ENCODE data around the gene ITPKB.
A peak's percentile ranks its signal among the peaks of the same experiment; 100 is the strongest.
"Not testable (repeated sequence)": the region's sequence is repeated elsewhere in the genome, so short reads cannot be mapped to it uniquely, and the experiment has no call there.

The ITPKB gene

DNA sequence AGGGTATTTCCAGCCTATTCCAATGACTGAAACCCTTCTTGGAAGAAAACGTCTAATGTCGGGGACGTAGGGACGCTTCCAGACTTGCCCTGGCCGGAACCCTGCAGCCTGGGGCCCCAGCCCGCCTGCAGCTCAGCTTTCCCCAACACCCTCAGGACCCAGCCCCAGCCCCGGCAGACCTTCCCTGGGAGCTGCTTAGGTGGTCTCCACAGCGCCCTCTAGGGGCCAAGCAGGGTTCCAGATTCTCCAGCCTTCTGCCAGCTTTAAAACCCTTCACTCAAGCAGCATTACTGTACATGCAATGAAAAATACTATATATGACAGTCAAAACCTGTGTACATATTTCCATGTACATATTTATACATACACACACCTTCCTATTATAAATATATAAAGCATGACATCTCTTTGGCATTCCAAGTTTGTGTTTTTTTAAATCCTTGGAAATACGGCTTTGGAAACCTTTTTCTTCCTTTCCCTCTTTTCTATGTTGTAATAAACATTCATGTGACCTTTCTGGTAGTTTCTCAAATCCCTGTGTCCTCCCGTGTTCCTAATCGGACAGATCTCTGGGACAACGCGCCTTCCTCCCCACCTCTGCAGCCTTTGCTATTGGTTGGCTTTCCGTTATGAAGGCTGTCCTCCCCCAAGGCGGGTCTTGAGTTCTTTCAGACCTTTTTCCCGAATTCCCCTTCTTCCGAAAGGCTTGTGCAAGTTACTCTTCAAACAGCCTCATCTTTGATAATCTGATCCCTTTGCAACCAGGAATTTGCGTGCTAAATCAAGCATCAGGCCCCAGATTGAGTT is 130.2 kb downstream of the ITPKB start:
- Mint-ChIP-seq H3K4me3 (no peak overlapping the region), H3K27me3 (peaks cover 13% of the 10 kb centered on the region), H3K36me3 (no peaks in the 10 kb centered on the region), H3K4me1 (peaks cover 9% of the 10 kb centered on the region), H3K9me3 (no peaks in the 10 kb centered on the region), H3K27ac (no peak overlapping the region)
- no peak for ATAC-seq

DNA sequence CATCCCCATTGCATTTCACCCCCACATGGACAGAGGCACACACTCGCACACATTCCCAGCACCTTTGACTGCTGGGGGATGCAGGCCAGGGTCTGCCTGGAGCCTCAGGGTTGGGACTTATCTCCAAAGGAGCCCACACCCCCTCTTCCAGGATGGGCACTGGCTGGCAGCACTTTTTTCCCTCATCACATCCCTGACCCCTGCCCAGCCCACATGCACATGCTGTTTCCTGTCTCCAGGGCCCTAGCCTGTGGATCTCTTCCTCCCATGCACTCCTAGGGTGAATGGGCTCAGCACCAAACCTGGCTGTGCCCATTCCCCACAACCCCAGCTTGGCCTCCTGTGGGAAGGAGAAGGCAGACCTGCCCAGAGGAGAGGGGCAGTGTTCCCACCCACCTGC is 131.3 kb downstream of the ITPKB start:
- no peaks in the 10 kb centered on the region for H3K36me3 Mint-ChIP-seq
- peaks cover 13% of the 10 kb centered on the region for H3K27me3 Mint-ChIP-seq
- no peak overlapping the region for H3K27ac Mint-ChIP-seq
- peaks cover 16% of the 10 kb centered on the region for H3K4me1 Mint-ChIP-seq
- no peak overlapping the region for H3K4me3 Mint-ChIP-seq
- ATAC-seq = no peak
- H3K9me3 Mint-ChIP-seq = no peaks in the 10 kb centered on the region

DNA sequence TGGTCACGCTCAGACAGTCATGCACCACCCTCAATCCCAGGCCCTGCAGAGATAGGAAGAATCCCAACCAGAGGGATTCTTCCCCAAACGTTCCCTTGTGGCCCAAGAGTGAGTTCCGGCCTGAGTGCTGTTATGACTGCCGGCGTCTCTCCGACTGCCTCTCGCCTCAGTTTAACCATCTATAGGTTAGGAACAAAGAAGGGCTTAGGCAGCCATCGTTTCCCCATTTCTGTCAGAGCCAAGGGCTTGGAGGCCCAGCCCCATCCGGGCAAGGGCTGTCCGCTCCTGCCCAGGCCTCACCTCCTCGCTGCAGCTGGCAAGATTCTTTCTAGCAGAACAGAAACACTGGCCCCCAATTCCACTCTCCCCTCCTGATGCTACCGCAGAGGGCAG is 131.8 kb downstream of the ITPKB start:
- no peak overlapping the region for H3K4me3 Mint-ChIP-seq
- H3K4me1 Mint-ChIP-seq = peaks cover 16% of the 10 kb centered on the region
- no peak for ATAC-seq
- no peaks in the 10 kb centered on the region for H3K9me3 Mint-ChIP-seq
- no peak overlapping the region for H3K27ac Mint-ChIP-seq
- no peaks in the 10 kb centered on the region for H3K36me3 Mint-ChIP-seq
- peaks cover 13% of the 10 kb centered on the region for H3K27me3 Mint-ChIP-seq

DNA sequence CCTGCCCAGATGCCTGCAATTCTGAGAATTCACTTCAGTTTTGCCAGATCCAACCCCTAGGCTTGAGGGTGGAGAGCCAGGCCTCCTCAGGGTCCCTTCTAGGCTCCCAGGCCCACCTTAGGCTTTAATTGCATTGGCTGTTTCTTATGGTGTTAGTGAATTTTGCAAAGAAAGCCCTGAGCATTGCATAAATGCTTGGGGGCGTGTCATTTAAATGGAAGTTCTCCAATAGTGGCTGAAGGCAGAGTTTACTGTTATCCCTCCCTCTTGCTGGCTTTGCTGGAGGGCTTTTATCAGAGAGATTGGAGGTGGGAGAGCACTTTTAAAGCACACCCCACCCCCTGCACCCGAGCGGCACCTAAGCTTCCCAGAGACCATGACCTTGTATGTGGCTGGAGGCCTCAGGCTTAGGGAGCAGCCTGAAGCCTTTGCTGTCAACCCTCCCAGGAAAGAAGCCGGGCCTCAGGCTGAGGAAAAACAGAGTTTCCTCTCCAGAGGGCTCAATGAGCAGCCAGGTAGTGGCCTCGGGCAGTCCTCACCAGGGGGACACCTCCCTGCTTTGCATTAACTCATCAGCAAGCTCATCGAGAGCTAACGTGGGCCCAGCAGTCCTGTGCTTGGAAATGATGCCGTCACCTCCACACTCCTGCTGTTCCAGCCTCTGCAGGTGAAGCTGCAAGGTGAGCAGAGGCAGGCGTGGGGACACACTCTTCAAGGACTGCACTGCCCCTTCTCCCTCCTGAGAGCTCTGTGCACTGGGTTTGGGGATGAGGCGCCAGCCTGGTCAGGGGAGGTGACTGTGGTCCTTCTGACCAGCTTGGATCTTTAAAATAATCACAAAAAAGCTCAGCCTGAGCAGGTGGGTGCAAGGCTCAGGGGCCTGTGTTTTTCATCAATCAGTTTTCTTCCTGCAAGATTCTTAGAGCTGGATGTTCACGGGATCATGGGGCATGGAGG is 132.5 kb downstream of the ITPKB start:
- peaks cover 16% of the 10 kb centered on the region for H3K4me1 Mint-ChIP-seq
- ATAC-seq = no peak
- H3K27me3 Mint-ChIP-seq = peaks cover 13% of the 10 kb centered on the region
- H3K9me3 Mint-ChIP-seq = no peaks in the 10 kb centered on the region
- H3K4me3 Mint-ChIP-seq = no peak overlapping the region
- H3K36me3 Mint-ChIP-seq = no peaks in the 10 kb centered on the region
- no peak overlapping the region for H3K27ac Mint-ChIP-seq

DNA sequence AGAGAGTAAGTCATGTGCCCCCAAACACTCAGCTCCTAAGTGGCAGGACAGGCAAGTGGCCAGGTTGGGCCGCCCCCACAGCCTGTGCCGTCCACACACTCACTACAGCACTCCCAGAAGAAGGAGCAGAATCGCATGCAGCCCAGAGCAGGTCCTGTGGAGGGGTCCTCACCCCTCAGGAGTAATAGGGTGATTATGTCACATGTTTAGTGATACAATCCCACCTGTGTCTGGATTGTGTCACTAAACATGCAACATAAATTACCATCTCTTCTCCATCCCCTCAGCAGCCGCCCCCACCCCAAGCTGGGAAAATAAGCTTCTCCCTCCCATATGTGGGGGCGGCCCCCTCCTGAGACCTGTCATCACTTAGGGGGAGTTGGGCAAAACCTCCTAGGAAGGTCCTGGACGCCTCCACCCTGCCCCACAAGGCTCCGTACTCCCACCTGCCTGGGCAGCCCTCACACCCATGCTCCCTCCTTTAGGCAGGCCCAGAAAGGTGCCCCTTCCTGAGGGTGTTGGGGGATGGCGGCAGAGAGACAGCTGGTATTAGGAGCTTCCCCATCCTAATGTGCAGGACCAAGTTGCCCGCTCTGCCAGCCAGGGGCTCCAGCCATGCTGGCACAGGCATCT is 133.6 kb downstream of the ITPKB start:
- peak; percentile 9 for ATAC-seq
- Mint-ChIP-seq H3K36me3 (no peaks in the 10 kb centered on the region), H3K27me3 (peaks cover 13% of the 10 kb centered on the region), H3K4me1 (peaks cover 16% of the 10 kb centered on the region), H3K9me3 (no peaks in the 10 kb centered on the region), H3K4me3 (no peak overlapping the region), H3K27ac (no peak overlapping the region)

DNA sequence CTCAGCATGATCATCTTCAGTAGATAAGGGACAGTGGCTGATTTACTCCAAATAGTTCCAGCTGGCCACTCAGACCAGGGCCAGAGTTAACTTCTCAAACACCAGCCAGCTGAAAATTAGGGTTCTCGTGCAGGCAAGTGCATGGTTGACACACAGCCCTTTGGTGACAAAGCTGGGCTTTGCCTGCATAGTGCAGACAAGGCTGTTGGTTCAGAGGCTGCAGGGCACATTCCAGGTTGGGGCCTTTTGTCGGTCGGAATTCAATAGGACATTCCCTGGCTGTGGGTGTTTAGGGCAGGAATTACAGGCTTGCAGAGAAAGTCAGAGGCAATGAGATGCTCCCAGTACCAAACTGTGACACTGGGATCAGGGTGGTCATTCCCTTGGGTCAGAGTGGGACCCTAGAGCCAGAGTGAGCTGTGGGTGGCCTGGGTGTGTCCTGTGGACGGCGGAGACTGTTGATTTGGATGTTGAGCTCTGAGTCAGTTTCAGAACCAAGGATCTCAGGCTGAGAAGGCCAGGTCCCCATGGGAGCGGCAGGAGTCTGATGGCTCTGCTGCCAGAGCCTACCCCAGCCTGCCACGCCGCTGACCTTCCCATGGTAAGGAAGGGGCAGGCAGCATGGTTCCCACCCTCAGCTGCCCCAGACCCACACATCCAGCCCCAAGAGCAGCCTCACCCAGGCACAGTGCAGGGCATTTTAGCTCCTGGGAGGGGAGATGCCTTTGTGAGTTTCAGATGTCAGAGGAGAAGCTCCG is 134.3 kb downstream of the ITPKB start:
- no peak for ATAC-seq
- Mint-ChIP-seq H3K9me3 (no peaks in the 10 kb centered on the region), H3K27me3 (peaks cover 13% of the 10 kb centered on the region), H3K4me1 (peaks cover 16% of the 10 kb centered on the region), H3K4me3 (no peak overlapping the region), H3K36me3 (no peaks in the 10 kb centered on the region), H3K27ac (no peak overlapping the region)

DNA sequence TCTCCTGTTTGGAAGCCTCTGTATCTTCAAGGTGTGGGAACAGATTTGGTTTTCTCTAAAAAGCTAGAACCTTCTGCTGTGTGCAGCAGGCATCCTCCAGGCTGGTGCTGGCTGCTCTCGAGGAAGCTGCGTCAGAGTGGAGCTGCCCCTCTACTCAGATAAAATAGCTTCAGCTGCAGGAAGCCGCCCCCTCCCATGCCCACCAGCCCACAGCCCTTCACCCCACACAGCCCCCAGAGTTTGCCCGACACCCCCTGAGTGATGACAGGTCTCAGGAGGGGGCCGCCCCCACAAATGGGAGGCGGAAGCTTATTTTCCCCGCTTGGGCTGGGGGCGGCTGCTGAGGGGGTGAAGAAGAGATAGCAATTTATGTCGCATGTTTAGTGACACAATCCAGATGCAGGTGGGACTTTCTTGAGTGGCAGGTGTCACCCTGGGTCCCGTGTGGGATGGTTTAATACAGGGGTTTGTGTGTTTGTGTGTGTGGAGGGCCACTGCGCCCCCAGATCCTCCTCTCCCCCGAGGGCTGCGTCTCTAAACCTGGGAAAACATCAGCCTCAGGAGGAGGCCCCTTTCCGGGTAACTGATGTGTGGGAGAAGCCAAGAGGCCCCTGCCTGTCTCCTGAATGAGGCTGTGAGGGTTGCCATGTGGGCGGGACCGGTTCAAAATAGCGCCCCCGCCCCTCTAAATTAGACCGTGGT is 135.1 kb downstream of the ITPKB start:
- Mint-ChIP-seq H3K4me3 (no peak overlapping the region), H3K27ac (no peak overlapping the region), H3K36me3 (no peaks in the 10 kb centered on the region), H3K4me1 (peaks cover 13% of the 10 kb centered on the region), H3K9me3 (no peaks in the 10 kb centered on the region), H3K27me3 (peaks cover 6% of the 10 kb centered on the region)
- no peak for ATAC-seq

DNA sequence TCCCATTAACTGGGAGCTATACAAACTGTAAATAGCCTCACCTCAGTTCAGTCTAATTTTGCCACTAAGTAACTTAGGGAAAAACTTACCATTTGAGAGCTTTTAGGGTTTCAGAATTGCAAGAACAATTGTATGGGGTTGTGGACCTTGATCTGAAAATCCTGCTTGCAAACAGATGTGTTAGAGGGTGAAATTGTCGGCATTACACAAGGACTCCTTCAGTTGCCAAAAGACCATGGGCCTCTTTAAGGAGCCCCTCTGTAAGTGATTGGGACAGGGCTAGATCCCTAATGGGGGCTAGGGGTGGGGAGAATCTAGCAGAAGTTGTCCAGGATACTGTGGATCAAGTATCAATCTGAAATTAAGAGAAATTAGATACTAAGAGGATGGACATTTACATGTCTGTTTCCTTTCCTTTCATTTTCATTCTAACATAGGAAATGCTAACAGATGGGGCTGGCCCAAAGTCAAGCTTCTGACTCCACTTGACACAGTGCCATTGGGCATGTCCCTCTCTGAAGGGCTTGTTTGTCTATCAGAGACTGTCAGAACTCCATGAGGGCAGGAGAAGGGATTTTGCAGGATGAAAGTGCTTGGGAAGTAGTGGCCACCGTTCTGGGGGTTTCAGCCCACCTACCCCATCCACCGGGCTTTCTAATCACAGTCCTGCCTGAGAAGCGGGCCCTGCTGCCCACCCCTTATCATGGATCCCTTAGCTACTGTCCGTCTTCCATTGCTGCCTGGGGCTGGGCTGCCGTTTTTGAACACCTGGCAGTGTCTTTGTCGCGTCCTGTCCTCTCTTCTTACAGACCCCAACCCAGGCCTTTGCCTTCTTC is 135.8 kb downstream of the ITPKB start:
- Mint-ChIP-seq H3K36me3 (no peaks in the 10 kb centered on the region), H3K27me3 (no peaks in the 10 kb centered on the region), H3K4me3 (no peak overlapping the region), H3K27ac (no peak overlapping the region), H3K9me3 (no peaks in the 10 kb centered on the region), H3K4me1 (peaks cover 7% of the 10 kb centered on the region)
- ATAC-seq = no peak

DNA sequence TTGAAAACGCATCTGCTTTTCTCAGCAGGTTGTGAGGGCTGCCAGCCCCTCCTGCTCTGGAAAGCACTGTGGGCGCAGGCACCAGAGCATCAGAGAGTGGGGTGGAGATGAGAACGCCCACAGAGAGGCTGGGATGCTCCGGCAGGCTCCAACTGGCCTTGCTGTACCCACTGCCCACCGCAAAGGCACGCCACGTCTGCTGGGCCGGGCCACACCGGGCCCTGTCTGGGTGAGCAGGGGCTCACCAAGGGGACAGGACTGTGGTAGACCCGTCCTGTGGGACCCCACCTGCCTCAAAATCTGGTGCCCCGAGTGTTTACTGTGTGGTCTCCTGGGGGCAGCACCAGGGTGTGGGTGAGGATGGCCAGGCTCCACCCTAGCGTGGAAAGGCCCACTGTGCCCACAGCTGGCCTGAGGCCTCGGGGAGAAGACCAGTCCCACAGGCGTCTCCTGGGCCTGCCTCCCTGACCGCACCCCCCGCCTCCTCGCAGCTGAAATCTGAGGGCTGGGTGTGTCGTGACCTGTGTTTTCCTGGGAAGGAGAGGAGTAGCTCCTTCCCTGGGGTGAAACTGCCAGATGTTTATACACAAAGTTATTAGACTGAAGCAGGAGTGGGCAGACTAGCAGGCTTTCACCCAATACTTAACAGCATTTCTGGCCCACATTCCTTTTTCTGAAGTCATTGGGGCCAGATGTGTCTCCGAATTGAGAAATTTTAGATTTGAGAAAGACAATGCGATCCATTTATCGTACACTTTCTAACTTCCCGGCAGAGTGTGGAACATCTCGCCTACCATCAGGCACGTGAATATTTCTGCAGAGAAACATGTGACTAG is 136.7 kb downstream of the ITPKB start:
- Mint-ChIP-seq H3K27ac (no peak overlapping the region), H3K36me3 (no peaks in the 10 kb centered on the region), H3K4me1 (peaks cover 12% of the 10 kb centered on the region), H3K4me3 (no peak overlapping the region), H3K27me3 (no peaks in the 10 kb centered on the region), H3K9me3 (no peaks in the 10 kb centered on the region)
- ATAC-seq = no peak

DNA sequence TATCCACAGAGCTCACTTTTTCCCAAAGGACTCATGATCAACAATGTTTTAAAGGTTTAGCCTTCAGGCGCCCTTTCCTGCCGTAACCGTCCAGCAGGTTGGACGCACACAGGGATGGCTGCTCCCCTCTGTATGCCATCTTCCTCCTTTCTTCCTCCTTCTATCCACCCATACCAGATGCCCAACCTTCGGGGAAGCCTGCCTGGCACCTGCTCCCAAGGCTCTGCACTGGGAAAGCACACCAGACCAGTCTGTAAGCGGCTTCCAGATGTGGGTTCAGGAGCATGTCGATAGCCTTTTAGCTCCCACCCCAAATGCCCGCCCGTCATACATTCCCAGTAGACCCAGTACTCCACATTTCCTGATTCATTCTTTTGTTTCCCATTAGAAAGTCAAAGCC is 137.6 kb downstream of the ITPKB start:
- Mint-ChIP-seq H3K4me1 (peaks cover 12% of the 10 kb centered on the region), H3K9me3 (no peaks in the 10 kb centered on the region), H3K27ac (no peak overlapping the region), H3K27me3 (no peaks in the 10 kb centered on the region), H3K4me3 (no peak overlapping the region), H3K36me3 (no peaks in the 10 kb centered on the region)
- ATAC-seq = no peak

DNA sequence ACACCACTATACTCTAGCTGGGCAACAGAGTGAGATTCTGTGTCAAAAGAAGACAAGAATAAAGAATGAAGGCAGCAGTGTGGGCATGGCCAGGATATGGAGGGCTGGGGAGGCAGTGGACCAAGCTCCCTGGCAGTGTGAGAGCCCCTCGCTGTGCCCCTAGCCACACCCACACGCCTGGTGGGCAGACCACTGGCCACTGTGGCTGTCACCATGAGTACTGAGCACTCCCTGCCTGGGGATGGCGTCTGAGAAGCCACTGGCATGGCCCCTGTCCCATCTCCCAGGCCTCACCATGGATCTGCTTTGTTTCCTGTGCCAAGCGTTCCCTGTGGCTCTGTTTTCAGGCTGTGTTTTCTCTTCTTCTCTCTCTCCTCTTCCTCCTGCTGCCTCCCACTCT is 138.8 kb downstream of the ITPKB start:
- Mint-ChIP-seq H3K4me1 (peaks cover 12% of the 10 kb centered on the region), H3K9me3 (peaks cover 3% of the 10 kb centered on the region), H3K27me3 (no peaks in the 10 kb centered on the region), H3K4me3 (no peak overlapping the region), H3K36me3 (no peaks in the 10 kb centered on the region), H3K27ac (no peak overlapping the region)
- no peak for ATAC-seq

DNA sequence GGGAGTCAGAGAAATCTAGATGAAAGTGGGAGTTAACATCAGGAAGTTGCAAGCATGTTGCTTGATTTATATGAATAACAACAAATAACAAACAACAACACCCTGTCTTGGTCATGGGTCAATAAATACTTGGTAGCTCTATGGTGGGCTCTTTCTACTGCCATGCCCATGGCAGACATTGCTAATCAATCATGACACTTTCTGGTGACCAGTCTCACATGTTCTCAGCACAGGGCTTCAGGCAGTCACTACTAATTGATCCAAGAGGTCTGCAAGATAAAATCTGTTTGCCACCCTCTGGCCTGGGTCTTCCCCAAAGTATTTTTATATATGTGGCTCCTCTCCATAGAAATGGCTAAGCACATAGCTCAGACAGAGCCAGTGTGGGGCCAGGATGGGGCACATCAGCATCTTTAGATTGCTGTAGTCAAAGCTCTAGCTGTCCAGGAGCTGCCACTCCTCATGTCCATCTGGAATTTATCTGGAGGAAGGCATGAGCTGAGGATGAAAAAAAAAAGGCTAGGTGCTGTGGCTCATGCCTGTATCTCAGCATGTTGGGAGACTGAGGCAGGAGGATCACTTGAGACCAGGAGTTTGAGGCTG is 139.3 kb downstream of the ITPKB start:
- Mint-ChIP-seq H3K27me3 (no peaks in the 10 kb centered on the region), H3K4me1 (peaks cover 12% of the 10 kb centered on the region), H3K9me3 (peaks cover 3% of the 10 kb centered on the region), H3K4me3 (no peak overlapping the region), H3K27ac (no peak overlapping the region), H3K36me3 (no peaks in the 10 kb centered on the region)
- ATAC-seq = no peak

DNA sequence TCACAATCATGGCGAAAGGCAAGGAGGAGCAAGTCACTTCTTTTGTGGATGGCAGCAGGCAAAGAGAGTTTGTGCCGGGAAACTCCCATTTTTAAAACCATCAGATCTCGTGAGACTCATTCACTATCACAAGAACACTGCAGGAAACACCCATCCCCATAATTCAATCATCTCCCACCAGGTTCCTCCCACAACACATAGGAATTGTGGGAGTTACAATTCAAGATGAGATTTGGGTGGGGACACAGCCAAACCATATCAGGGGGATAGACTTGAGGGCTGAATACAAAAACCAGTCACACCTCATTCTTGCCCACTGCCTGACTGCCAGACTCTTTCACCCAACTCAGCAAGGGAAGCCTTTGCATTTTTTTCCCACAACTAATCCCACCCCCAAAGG is 140.1 kb downstream of the ITPKB start:
- not testable (repeated sequence) for H3K27ac Mint-ChIP-seq, ATAC-seq, H3K36me3 Mint-ChIP-seq, H3K9me3 Mint-ChIP-seq, H3K4me3 Mint-ChIP-seq, H3K27me3 Mint-ChIP-seq
- H3K4me1 Mint-ChIP-seq = peaks cover 12% of the 10 kb centered on the region

All from stimulated activated memory B cell treated with anti-CD40 and anti-IgM and Interleukin-4, amounts not matched to agents 10 μg/mL and 1 μg/mL and 100 μg/mL, for 72 hours (primary cell).